Activated effector memory CD4-positive, alpha-beta T cell treated with Interleukin-2 at 50 U/mL for 16 hours (primary cell): ENCODE measurements around the gene GPSM3.
"Not testable (repeated sequence)": the region's sequence is repeated elsewhere in the genome, so short reads cannot be mapped to it uniquely, and the experiment has no call there.

ENCODE experiments used
- DNase-seq: peaks from one replicate; pipeline ENCODE4 v3.0.0-alpha.2; 2020

Gene GPSM3, protein sequence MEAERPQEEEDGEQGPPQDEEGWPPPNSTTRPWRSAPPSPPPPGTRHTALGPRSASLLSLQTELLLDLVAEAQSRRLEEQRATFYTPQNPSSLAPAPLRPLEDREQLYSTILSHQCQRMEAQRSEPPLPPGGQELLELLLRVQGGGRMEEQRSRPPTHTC

DNA sequence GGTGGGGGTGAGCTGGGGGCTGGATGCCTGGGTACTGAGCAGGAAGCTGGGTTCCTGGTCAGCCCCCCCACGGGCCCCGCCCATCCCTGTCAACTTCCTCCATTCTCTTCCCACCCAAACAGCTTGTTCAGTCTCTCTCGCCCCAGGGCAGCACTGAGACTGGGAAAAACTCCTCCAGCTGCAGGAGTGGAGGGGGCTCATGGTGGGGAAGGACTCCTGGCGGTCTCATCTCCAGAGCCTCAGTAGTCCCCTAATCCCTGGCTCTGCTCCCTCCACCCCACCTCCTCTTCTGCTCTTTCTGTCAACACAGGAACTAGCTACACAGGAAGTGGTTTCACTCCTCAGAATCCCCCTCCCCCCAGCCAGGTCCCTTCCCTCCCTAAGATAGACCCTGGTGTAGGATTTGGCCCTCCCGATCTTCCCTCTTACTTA lies at the start of gene GPSM3:
Gene GPSM3, minus strand, starts transcription at position 36 of the 432 bp plus-strand sequence. CDS start 130 bp downstream, outside the sequence.
- peak; percentile 63 for DNase-seq

DNA sequence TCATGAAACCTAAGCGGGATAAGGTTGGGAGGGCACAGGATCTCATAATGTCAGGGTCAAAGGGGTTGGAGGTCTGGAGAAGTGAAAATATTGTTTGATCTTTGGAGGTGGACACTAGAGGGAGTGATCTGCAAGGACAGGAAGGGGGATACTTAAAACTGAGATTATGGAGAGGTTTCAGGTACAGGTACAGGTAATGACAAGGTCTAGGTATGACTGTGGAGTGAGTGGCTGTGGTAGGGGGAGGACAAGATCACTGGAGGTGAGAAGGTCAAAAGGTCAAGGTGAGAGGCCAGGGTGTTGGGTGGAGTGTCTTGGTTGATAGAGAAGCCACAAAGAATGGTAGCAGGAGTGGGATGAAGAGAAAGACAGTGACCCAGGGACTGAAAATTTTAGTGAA lies 48.2 kb upstream of the GPSM3 start:
- no peak for DNase-seq

DNA sequence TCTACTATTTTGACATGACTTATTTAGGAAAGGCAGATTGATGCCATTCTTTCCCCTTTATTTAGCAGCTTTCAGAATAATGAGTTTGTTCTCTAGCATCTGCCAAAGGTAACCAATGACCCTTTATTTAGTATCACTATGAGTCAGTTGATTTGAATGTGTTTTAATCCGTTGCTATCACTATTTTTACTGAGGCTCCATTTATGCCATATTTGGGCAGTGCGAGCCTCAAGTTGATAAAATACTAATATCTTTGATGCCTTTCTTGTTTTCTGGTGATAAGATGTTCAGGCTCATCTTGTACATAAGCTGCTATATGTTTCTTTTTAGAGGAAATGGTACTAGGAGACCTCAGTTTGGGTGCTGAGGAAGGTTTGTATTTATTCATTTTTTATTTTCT lies 47.0 kb upstream of the GPSM3 start:
- DNase-seq = no peak

DNA sequence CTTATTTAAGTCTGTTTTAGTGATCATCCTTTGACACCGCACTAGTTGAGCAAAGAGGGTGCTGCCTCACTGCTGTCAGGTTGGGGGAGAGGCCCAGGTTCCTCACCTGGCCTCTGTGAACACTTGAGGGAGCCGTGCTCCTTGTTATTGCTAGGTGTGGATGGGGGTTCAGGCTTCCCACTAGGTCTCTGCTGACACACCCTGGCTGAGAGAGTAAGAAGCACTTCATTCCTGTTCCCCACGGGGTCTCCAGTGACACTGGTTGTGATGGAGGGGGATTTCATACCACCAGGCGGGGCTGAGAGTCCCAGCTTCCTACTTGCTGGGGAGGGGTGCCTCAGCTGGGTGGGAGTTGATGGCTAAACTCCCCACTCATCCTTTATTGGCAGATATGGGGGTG lies 42.5 kb upstream of the GPSM3 start:
- DNase-seq = no peak

DNA sequence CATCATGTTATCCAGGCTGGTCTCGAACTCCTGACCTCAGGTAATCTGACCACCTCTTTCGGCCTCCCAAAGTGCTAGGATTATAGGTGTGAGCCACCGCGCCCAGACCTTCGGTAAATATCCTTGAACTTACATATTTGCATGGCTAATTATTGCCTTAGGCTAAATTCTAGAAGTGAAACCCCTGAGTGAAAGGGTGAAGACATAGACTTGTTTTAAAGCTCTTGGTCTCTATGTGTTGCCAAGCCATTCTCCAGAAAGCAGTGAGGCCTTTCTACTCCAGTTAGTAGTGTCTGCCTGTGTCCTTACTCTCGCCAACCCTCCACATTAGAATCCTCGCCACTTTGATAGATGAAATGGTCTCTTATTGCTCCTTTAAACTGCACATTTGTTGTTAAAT lies 34.0 kb upstream of the GPSM3 start:
- DNase-seq = no peak

DNA sequence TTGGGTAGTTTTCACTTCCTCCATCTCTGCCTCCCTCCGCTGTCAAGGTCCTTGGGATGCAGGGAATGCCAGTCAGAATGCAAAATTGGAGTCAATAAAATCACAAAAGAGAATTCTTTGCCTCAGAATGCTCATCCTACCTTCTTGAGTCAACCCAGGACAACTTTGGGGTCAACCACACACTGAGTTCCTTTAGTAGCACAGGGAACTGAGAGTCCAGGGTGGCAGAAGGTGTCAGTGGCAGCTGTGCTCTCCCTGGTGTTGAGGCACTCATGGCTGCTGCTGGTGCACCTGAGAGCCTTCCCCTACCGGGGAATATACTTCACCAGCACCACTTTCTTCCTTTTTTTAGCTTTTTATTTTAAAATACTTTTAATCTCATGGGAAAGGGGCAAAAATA lies 32.3 kb upstream of the GPSM3 start:
- no peak for DNase-seq

DNA sequence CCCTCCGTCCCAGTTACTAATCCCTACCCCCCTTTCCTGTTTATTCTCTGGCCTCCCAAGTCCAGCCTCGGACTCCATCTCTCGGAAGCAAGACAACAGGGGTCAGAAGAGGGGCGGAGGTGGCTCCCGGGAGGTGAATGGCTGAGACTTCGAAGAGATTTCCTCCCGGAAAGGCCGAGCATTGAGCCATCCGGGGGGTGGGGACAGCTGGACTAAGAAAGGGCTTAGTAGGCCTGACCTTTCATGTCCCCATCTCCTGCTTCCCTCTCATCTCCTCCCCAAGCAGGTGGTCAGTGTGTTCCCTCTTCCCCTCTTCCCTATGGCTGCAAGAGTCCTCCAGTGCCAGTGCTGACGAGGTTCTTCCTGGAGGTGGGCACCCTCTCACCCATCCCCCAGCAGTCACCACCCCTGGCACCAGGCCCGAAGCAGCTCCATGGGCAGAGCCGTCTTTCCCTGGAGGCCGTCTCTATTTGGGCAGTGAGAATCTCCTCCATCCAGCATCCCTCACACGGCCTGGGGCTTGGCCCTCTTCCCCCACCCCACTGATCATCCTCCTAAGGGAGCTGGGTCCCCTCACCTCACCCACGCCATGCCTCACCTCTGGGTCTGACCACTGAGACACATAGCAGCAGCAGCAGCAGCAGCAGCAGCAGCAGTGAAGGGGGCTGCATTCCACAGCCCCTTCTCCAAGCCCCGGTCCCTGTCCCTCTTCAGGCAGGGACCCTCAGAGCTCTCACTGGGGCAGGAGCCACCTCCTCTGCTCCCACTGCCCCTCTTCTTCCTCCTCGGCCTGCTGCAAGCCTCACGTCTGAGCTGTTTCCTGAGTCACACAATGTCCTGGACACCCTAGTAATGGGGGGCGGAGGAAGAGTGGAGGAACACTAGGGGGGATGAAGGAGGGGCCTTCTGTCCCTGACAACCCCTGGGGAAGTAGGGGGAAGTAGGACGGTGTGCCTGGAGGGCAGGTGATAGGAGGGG lies 31.1 kb upstream of the GPSM3 start, which contains the start of gene NOTCH4:
Gene NOTCH4, minus strand, starts transcription at position 810 of the 978 bp plus-strand sequence. Its CDS starts 139 bp downstream, at position 671.
- DNase-seq = no peak

DNA sequence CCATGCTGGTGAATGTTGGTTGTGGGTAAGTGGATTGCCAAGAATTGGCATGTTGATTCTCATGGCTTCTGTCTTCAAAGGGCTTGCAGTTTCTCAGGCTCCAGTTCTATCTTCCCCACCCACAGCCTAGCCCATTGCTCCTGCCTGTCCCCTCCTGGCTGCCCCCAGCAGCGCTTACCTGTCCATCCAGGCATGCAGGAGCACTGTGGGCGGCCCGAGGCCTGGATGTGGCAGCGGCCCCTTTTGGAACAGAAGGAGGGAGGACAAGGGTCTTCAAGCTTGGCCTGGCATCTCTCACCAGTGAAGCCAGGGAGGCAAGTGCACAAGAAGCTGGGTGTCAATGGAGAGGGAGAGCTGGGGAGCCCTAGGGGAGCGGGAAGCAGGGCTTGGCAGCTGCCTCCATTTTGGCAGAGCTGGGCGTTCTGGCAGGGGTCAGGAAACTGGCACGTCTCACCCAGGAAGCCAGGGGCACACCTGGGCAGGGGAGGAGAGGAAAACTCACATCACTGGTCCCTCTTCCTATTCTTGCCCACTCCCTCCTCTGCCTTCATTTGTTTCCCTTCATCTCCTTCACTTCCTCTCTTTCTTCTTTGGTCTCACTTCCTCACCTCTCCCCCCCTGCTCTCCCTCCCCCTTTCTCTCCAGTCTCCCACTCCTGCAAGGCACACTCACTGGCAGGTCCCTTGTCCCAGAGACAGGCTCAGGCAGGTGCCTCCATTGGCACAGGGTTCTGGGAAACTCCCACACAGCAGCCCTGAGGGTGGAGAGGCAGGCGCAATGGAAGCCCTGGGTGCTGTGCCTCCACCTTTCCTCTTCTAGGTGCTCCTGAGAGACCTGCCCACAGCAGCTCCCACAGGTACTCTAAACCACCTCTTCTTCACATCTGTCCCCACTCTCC lies 30.1 kb upstream of the GPSM3 start:
- DNase-seq = no peak

DNA sequence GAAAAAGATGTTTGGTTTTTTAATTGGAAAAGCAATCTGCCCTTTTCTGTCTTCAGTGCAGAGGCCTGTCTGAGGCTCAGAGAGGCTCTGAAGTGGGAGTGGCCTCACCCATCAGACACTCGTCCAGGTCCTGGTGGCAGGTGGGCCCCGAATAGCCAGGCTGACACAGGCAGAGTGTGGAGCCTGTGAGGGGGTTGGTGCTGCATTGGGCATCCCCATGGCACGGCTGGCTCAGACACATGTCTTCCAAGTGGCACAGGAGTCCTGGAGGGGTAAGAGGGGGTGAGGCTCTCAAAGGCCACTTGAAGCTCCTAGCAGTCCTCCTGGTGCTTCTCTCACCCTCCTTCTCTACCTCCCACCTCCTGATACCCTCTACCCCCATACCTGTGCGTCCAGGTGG lies 27.6 kb upstream of the GPSM3 start:
- no peak for DNase-seq

DNA sequence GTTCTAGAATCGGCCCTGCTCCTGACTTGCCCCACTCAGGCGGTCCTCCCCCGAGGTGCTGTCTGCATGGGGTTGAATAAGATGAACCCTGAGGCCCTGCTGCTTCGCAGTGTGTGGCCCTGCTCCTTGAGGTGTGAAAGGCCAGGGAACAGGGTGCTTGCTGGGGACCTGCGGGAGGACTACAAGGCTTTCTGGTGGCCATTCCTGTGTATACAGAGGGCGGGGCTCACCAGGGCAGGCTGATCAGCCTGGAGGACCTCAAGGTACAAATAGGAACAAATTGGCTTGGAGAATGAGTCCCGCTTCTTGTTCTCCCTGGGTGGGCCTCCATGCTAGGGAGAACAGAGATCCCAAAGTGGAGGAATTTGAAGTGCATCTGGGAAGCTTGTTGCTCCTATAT lies 25.7 kb upstream of the GPSM3 start:
- DNase-seq = no peak

DNA sequence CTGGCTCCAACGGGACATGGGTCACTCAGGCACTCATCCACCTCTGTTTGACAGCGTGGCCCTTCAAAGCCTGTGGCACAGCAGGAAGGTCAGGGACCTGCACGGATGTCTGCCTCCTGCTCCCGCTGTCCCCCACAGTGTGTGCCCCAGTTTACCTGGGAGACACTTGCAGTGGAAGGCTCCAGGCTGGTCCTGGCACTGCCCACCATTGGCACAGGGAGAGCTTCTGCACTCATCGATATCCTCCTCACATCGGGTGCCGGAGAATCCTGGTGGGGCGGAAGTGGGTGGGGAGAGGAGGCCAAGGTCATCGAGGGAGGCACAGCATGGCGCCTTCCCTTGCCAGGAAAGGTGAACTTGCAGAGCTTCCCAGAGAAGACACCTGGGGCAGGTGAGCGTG lies 24.6 kb upstream of the GPSM3 start:
- DNase-seq = no peak

DNA sequence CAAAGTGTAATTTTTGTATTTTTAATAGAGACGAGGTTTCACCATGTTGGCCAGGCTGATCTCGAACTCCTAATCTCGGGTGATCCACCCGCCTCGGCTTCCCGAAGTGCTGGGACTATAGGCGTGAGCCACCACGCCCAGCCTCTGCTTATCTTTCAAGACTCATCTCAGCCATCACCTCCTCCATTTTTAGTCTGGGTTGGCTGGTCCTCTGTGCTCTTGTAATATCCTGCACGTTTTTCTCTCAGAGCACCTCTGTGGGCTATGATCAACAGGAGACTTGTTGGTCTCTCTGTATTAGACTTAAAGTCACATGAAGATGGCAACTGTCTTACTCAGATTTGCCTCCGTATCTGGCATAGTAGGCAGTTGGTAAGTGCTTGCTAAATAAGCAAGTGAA lies 23.8 kb upstream of the GPSM3 start:
- no peak for DNase-seq

DNA sequence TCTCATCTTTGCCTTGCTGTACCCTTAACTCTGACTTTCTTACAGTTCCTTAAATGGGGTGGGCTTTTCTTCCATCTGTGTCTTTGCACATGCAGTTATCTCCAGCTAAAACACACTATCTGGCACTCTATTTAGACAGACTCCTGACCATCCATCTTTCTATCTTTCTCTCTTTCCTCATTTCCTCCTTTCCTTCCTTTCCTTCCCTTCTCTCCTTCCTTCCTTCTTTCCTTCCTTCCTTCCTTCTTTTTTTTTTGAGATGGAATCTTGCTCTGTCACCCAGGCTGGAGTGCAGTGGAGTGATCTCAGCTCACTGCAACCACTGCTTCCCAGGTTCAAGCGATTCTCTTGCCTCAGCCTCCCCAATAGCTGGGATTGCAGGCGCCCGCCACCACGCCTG lies 23.2 kb upstream of the GPSM3 start:
- no peak for DNase-seq

DNA sequence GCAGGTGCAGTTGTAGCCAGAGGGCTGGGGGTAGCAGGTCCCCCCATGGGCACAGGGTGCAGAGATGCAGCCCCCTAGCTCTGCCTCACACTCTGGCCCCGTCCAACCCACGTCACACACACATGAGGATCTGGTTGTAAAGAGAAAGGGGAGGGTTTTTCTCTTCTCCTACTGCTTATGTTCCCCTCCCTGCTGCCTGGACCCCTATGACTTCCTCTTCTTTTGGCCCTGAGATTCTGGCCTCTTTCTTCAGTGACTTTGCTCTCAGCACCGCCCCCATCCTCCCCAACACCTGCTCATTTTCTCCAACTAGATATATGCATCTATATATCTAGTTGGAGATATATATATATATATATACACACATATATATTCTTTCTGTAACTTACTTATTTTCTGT lies 21.7 kb upstream of the GPSM3 start:
- DNase-seq = no peak

DNA sequence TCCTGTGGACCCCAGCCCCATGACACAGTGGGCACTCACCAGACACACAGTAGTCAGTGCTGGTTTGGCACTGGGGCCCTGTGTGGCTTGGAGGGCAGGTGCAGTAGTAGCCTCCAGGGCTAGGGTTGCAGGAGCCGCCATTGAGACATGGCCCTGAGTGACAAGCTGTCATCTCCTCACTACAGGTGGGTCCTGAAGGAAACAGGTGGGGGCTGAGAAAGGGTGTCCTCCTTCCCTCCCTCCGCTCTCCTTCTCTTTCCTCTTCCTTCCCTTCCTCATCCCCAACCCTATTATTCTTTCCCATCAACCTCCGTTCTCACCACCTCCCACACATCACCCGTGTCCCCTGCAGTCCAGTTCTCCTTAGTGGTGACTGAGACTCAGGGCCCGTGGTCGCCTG lies 21.2 kb upstream of the GPSM3 start:
- DNase-seq = no peak

DNA sequence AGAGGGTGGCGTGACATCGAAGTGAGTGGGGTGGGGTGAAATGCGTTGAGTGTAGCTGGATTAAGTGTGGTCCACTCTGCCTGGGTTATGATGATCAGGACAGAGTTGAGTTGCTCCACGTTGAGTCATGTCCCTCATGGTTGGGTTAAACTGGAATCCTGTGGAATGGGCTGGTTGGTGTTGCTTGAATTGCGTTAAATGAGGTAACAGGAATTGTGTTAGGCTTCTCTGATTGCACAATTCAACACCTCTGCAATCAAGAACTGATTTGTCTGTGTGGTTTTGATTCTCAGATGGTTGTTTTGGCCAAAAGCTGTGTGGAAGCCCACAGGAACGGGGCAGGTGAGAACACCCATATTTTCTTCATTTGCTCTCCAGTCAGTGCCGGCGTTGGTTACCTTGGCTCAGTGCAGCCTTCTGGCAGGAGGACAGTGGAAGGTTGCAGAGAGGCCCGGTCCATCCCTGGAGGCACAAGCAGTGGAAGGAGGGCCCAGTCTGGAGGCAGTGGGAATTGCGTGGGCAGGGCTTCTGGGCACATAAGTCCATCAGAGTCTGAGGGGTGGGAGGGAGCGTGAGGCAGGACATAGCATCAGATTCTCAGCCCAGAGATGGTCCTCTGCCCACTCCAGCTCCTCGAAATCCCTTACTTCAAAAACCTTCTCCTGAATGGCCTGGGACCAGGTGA lies 19.8 kb upstream of the GPSM3 start:
- no peak for DNase-seq

DNA sequence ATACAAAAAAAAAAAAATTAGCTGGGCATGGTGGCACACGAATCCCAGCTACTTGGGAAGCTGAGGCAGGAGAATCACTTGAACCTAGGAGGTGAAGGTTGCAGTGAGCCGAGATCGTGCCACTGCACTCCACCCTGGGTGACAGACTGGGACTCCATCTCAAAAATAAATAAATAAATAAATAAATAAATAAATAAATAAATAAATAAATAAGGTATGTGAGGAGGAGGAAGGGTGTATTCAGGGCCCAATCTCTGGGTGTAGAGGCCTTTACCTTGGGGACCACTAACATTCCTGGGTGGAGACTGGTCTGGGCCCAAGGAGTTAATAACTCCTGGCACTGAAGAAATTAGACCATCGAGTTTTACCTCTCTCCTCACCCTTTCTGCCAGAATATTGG lies 19.0 kb upstream of the GPSM3 start:
- DNase-seq = not testable (repeated sequence)

DNA sequence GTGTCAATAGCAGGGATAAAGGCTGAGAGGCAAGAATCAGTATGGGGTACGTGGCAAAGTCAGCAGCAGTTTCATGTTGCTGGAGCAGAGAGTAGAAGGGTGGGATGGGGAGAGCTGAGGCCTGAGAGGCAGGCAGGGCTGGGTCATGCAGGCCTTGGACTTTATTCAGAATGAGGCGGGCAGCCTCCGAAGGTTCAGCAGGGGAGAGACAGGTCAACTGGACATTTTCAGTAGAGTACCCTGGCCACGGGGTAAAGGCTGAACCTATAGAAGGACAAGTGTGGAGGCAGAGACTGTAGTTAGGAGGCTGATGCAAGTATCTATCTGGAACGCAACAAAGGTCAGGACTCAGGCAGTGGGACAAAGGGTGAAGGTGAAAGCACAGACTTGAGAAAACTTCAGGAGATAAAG lies 17.8 kb upstream of the GPSM3 start:
- no peak for DNase-seq

DNA sequence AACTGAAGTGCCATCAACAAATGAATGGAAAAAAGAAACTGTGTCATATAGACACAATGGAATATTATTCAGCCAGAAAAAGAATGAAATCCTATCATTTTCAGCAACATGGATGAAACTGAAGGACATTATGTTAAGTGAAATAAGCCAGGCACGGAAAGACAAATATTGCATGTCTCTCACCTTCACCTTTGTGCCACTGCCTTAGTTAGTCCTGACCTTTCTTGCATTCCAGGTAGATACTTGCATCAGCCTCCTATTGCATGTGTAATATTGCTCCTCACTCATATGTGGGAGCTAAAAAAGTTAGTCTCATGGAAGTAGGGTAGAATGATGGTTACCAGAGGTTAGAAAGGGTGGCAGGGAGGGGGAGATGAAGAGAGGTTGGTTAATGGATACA lies 16.6 kb upstream of the GPSM3 start:
- no peak for DNase-seq

DNA sequence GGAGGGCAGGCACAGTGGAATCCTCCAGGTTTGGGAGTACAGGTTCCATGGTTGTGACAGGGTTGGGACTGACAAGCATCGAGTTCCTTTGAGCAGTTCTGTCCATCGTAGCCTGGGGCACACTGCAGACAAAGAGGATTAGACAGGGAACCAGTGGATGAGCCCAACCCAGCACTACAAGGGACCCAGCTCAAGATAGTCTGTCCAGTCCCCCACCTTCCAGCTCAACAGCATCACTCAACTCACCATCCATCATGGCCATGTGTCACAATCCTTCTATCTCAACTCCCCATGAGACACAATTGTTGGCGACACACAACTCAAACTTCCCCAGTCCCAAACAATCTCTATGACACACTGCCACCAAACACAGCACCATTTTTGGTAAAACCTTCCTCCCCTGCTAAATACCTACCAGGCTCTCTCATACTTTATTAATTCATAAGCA lies 11.8 kb upstream of the GPSM3 start:
- DNase-seq = no peak

DNA sequence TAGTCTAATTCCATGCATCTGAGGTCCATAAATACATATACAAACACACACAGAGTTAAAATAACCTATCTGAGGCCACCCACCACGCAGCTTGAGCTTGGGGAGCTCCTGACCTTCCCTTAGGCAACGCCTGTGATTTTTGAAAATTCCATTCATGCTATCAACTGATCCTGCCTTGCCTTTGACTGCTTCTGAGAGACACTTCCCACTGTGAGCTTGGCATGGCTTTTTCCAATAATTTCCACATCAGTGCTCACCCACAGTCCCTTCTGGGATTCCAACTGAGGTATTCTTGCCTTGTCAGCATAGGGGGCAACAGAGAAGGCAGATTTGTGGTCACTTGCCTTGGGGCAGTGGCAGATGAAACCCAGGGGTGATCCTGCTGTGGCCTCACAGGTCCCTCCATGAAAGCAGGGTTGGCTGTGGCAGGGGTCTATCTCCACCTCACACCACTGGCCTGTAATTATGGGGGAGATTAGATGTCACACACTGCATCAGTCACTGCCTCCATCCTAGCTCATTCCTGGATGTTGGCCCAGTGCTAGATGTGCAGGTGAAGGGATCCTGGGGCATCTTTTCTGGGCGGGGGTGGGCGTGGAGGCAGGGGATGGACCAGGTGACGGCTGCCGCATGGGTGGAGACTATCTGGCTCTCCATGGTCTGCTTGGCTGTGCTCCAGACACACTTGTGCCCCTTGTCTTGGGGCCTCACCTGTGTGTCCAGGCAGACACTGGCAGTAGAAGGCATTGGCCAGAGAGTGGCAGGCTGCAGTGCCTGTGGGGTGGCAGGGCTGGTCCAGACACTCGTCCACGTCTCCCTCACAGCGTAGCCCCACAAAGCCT lies 11.2 kb upstream of the GPSM3 start:
- no peak for DNase-seq

DNA sequence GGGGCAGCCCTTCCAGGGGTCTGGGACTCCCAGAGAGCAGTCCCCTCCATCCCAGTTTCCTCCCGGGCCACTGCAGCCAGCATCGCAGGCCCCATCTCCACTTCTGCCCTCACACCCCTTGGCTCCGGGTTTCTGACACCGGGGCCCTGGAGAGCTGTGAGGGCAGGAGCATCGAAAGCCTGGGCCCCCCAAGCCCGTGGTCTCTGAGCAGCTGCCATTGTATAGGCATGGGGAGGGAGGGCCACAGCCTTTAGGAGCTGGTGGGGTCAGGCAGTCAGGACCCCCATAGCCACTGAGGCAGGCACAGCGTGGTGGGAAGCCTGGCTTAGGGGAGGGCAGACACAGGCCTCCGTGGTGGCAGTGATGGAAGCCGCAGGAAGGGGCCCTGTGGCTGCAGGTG lies 9.7 kb upstream of the GPSM3 start:
- DNase-seq = no peak
